Calu3 (cell line): Measurements from ENCODE around the gene GART. TPM values are rescaled to one million over a fixed set of nuclear protein-coding genes. Genes with fewer than 3 reads are reported as not detected.

ENCODE experiments used
- BruUV-seq: library from RNA; stranded (reverse); fragments of 400-500 nt; replicated peaks from 2 replicates; lab custom pipeline; 2021; lab: Mats Ljungman, UMichigan
- CTCF ChIA-PET: fragments of 300-600 bp; sonication (Branson Sonifier 250); formaldehyde crosslinking; loops from one replicate; lab custom pipeline; 2022; ENCODE audit warnings: antibody characterized with exemption; lab: Charles Lee
- DNase-seq: peaks from one replicate; pipeline ENCODE4 v3.0.0; 2022
- H3K27ac Mint-ChIP-seq: one replicate; pipeline ENCODE4 v1.8.0; 2022; ENCODE audit warnings: mixed read lengths; ENCODE audit not compliant: unreplicated experiment
- H3K27me3 Mint-ChIP-seq: one replicate; pipeline ENCODE4 v1.8.0; 2022; ENCODE audit warnings: mixed read lengths; ENCODE audit not compliant: unreplicated experiment
- H3K36me3 Mint-ChIP-seq: one replicate; pipeline ENCODE4 v1.8.0; 2022; ENCODE audit warnings: mild to moderate bottlenecking, moderate library complexity, mixed read lengths; ENCODE audit not compliant: insufficient read depth, unreplicated experiment
- H3K4me1 Mint-ChIP-seq: one replicate; pipeline ENCODE4 v1.8.0; 2022; ENCODE audit warnings: mild to moderate bottlenecking, low read depth, mixed read lengths; ENCODE audit not compliant: unreplicated experiment
- H3K4me3 Mint-ChIP-seq: one replicate; pipeline ENCODE4 v1.8.0; 2022; ENCODE audit warnings: mild to moderate bottlenecking, low read depth, moderate library complexity, mixed read lengths; ENCODE audit not compliant: unreplicated experiment
- H3K9me3 Mint-ChIP-seq: one replicate; pipeline ENCODE4 v1.8.0; 2022; ENCODE audit warnings: low read depth, mixed read lengths; ENCODE audit not compliant: unreplicated experiment
- CTCF ChIP-seq: fragments of 200-600 bp; IDR thresholded peaks from one replicate; pipeline ENCODE4 v1.8.0; 2022; ENCODE audit warnings: antibody characterized with exemption; ENCODE audit not compliant: unreplicated experiment
- intact Hi-C: fragments of 100-400 bp; cut with micrococcal nuclease; formaldehyde crosslinking; loops from one replicate; pipeline ENCODE4 v1.10.0; 2022; ENCODE audit not compliant: unreplicated experiment
- total RNA-seq: library from RNA; stranded (reverse); gene quantifications from 2 replicates; pipeline ENCODE4 v1.2.3, GENCODE V29; 2022

GART gene
- total RNA-seq, 1 experiment from 2014 or later: 102 TPM

GRCh38 chr21:33522297-33522952 lies 19.5 kb downstream of the GART start:
- BruUV-seq: no TSS peak
- CTCF ChIA-PET: no interaction called here
- no peak overlapping the region for H3K4me3 Mint-ChIP-seq
- intact Hi-C loops: no loop called here
- H3K27ac Mint-ChIP-seq: no peak overlapping the region
- H3K9me3 Mint-ChIP-seq: no peaks in the 10 kb centered on the region
- no peak for DNase-seq
- H3K4me1 Mint-ChIP-seq: no peaks in the 10 kb centered on the region
- peaks cover 24% of the 10 kb centered on the region for H3K36me3 Mint-ChIP-seq
- TF ChIP-seq CTCF: no peak
- no peaks in the 10 kb centered on the region for H3K27me3 Mint-ChIP-seq

GRCh38 chr21:33518899-33519298 lies 23.0 kb downstream of the GART start:
- no TSS peak for BruUV-seq
- no peak for DNase-seq
- Mint-ChIP-seq H3K9me3 (no peaks in the 10 kb centered on the region), H3K27me3 (no peaks in the 10 kb centered on the region), H3K36me3 (peaks cover 42% of the 10 kb centered on the region), H3K27ac (no peak overlapping the region), H3K4me1 (no peaks in the 10 kb centered on the region), H3K4me3 (no peak overlapping the region)
- TF ChIP-seq CTCF: no peak
- intact Hi-C loops: no loop called here
- CTCF ChIA-PET: no interaction called here

GRCh38 chr21:33514229-33514628 lies 27.7 kb downstream of the GART start:
- Mint-ChIP-seq H3K9me3 (no peaks in the 10 kb centered on the region), H3K27me3 (no peaks in the 10 kb centered on the region), H3K27ac (no peak overlapping the region), H3K36me3 (peaks cover 32% of the 10 kb centered on the region), H3K4me1 (no peaks in the 10 kb centered on the region), H3K4me3 (no peak overlapping the region)
- intact Hi-C loops: no loop called here
- no peak for TF ChIP-seq CTCF
- BruUV-seq: no TSS peak
- CTCF ChIA-PET: interaction anchor here (1.0 kb wide), 1 partner anchor 8 kb away, joined by 4 read pairs; no protein-coding TSS in a partner anchor
- no peak for DNase-seq

GRCh38 chr21:33512481-33512880 lies 29.4 kb downstream of the GART start:
- Mint-ChIP-seq H3K4me3 (no peak overlapping the region), H3K9me3 (no peaks in the 10 kb centered on the region), H3K4me1 (no peaks in the 10 kb centered on the region), H3K27me3 (no peaks in the 10 kb centered on the region), H3K27ac (no peak overlapping the region), H3K36me3 (peaks cover 29% of the 10 kb centered on the region)
- no TSS peak for BruUV-seq
- intact Hi-C loops: no loop called here
- no peak for DNase-seq
- no peak for TF ChIP-seq CTCF
- CTCF ChIA-PET: no interaction called here
